GM23248 (cell line): ENCODE measurements around the gene COX20.

Experiments
- EZH2 ChIP-seq: fragments of 200-600 bp; sonication (generic); IDR thresholded peaks from 2 replicates; pipeline ENCODE4 v1.6.1; 2018; ENCODE audit warnings: antibody characterized with exemption, mild to moderate bottlenecking; ENCODE audit not compliant: insufficient read depth, poor library complexity, severe bottlenecking
- EZH2phosphoT487 ChIP-seq: fragments of 200-600 bp; sonication (generic); IDR thresholded peaks from 2 replicates; pipeline ENCODE4 v1.6.1; 2018; ENCODE audit warnings: antibody characterized with exemption, moderate library complexity, mild to moderate bottlenecking, low read depth; ENCODE audit not compliant: insufficient read depth

GRCh38 chr1:244866355-244866754, 30.9 kb downstream of the COX20 start:
- TF ChIP-seq EZH2phosphoT487 (no peak), EZH2 (no peak)
